NCI-H69 (cell line): ENCODE results near the gene MEIS1.

ENCODE experiments used
- DNase-seq: peaks from one replicate; lab custom pipeline; 2025; lab: John Stamatoyannopoulos, UW

The MEIS1 gene

GRCh38 chr2:66443979-66444861, 9.3 kb downstream of the MEIS1 start:
- no peak for DNase-seq

- DNase-seq, result no peak
These were observed 10.4 kb downstream of the MEIS1 start for GRCh38 chr2:66445076-66445924.

DNA sequence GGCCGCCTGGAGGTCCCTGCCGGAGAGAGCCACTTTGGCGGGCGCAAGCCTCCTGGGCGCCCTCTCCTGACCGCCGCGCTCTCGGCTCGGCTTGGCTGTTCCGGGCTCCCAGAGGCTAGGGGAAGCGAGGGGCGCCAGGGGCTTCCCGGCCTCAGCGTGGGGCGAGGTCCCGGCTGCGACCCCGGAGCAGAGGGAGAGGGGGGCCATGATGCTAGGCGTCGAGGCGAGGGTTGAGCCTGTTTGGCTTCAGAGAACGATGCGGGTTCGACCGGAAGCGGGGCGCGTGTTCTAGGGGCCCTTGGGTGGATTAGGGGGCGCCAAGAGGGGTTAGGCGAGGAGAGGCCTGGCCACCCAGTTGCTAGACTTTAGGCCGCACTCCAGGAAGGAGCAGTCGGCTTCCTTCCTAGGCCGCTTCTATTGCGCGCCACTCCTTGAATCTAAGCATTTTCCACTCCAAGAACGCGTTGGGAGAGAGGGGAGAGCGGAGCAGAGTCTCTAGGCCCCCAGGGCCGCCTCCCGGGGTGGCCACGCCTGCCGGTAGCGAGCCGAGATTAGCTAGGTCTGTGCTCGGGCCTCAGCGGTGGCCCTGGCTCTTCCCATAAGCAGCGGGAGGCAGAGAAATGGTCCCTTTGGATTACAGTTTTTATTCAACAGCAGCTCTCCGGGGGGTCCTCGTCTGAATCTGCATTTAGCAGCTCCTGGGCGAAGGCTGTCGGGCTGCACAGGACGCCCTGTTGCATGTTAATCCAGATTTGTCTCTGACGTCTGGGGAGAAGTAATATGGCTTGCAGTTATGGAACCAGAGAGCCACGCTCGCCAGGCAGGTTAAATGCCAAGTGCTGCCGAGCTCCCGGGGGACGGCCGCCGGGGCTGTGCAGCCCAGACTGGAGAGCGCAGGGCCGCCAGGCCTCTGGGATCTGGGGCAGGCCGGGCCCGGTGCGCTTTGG, 11.3 kb downstream of the MEIS1 start:
- no peak for DNase-seq

DNA sequence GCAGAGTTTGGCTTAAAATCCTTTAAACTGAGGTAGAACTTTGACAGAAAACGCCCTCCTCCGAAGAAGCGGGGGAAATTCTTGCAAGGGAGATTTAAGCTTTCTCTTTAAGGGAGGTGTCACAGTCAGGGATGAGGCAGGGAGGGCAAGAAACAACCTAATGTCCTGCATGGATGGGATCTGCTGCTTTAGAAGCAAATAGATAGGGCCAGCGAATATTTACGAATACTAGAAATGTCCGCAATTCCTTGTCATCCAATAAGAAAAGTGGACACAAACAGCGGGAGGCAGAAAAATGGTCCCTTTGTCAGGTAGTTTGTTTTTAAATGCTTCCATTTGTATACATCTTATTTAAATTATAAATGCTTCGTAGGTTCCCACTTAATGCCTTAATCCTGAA, 12.0 kb downstream of the MEIS1 start:
- DNase-seq, result no peak

DNA sequence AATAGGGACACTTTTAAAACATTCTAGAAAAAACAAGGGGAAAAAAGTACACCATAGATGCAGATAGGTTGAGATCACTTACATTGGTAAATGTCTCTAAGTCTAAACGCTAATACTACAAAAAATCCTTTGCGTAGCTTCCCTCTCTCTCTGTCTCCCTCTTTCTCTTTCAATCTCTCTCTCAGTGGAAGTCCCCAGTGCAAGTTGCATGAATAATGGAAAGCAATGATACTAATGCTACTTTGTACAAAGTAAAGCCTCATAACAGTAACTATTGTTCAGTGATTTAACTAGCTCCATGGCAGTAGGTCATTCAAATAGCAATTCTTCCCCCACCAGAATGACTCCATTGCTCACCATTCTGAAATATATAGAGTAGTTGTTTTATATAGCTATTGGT, 12.8 kb downstream of the MEIS1 start:
- DNase-seq, result no peak

DNA sequence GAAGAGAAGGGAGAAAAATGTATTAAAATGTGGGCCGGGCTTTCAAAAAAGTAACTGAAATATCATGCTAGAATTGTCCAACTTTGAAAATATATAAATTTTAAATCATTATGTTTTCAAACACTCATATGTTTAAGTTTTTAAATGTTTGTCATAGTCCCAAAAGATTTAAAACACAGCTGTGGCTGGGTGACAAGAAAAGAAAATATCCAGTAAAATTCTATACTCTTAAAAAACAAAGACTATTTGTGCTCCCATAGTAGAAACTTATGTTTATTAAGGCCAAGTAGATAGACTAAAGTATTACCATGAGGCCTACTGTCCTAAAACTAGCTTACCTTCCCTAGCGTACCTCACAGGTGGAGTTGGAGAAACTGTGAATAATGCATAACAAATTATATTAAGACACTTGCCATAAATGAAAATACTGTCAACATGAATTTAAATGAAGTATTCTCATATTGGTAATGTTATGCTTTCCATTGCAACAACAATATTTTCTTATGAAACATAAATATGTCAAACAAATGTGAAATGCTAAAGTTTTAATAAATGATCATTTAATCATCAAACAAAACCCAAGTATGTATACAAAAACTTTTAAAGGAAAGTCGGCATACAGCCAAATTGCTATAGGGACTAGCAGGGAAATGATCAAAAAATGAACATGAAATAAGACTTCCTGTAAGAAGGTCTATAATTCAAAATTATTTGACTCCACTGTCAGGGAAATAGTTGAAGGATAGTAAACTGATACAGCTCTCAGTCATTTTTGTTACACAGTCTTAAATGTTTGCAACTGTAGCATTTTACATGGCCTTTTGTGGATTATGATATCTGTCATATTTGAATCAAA, 13.4 kb downstream of the MEIS1 start:
- no peak for DNase-seq

- no peak for DNase-seq
These were observed 17.3 kb downstream of the MEIS1 start for GRCh38 chr2:66452214-66452613.

DNA sequence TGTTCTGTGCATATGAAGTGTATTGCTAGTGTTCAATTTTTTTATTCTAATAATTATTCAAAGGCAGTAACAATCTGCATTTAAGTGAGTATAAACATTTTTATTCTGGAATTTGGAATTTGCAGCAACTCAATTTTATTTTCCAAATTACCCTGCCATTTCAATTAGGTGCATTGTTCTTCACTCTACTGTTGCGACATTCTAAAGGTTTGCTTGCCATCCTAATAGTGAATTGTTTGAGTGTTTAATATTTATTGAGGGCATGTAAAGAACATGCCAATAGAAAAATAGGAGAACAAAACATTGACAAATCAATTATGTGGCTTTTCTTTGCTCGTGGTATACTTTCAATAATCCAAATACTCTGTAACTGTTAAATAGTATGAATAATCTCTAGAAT, 18.0 kb downstream of the MEIS1 start:
- DNase-seq, result no peak

- DNase-seq, result no peak
These were observed 20.6 kb downstream of the MEIS1 start for GRCh38 chr2:66455490-66455889.

DNA sequence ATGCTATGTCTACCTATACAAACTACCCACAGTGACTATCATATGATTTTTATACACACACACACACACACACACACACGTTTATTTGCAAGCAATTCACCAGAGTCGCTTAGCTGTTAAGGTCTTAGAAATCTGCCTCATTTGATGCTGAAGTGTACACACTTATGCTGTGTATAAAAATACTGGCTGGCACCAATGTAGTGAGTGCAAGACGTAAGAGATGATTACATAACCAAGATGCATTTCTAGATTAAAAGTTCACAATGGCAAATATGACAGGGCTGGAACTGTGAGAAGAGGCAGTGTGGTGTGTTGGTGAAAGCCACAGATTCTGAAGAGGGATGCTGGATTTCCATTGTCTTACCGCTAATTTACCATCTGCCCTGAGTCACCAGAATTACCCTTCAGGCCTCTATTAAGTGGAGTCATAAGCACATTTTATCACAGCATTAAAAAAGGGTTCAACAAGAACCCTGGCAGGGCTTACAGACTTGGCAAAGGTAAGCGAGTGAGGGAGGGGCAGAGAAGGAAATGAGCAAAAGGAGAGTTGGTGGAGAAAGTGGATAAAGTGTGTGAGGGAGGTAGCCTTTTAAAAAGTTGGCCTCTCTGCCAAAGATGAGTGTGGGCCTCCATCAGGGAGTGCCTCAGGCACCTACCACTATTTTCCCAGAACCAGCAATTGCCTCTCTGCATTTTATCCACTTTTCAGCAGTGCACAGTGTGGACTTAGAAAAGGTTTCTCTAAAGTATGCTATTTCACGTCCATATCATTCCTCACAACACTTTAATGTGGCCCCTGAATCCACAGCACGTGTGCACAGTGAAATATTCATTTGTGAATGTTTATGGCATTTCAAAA, 21.5 kb downstream of the MEIS1 start:
- peak; percentile 79 for DNase-seq

DNA sequence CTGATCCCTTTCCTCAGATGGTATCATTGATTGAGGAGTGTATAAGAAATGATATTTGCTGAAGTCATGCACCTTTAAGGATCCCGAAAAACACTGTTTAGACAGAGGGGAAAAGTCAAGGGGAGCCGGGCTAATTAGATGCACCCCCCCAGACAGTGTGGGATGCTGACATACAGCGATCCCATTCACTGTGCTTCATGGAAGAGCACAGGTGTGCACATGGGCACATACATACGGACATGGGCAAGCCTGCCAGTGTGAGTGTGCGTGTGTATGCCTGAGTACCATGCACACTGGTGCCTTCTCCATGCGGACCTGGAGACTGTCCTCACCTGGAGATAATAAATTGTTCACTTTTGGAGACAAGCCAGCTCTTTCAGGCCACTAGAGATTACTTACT, 22.6 kb downstream of the MEIS1 start:
- peak; percentile 39 for DNase-seq

DNA sequence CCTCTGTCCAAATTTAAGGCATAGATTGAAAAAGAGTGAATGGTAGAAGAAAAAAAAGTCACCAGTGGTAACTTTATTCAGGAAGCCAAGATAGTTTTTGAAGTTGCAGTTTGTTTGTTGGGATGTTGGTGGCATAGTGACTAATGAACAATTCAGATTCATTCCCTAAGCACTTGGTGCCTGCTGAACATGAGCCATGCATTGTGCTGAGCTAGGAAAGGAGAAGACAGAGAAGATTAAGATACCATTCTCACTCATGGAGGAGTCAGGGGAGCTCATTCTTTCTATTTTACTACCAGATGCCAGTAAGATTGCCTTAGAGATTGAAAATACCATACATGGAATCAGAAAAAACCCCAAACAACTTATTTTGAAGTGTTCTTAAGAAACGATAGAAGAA, 25.1 kb downstream of the MEIS1 start:
- DNase-seq, result no peak

DNA sequence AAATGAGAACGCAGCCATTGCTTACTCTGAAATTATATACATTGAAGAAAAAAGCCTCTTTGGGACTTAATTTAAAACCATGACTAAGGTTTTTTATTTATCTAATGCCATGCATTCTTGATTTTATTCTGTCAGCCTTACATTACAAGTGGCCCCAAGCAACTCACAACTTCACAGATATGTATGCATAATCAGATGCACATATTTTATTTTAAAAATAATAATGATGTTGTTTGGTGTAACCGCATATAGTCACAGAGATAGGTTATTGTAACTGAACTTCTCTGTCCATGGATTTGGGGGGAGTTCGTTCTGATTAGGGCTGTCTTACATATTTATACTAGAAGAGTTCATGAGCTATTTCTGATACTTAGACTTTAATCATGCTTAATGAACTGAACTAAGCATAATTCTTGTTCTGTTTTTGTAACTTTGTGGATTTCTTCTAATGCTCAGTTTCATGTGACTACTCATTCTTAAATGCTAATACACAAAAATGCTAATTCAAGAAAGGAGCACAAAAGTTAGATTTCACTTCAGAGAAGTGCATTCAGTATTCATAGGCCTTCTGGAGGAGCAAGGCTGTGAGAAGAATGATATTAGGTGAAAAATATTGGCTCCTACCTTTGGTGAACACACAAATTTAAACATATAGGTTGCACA, 26.2 kb downstream of the MEIS1 start:
- no peak for DNase-seq

GRCh38 chr2:66461664-66462500, 27.0 kb downstream of the MEIS1 start:
- DNase-seq, result no peak

DNA sequence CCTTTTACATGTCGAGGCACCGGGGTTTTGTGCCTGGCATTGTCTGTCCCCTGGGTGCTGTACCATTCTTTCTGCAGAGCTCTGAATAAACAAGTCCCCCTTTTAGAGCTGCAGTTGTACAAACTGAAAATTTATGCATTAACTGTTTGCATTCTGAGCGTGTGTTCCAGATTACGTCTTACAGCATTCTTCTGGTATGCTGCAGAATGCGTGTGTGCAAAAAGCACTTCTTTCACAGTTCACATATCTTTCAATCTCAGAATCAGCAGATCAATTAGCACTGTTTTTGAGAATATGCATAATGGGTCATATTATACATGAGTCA, 27.5 kb downstream of the MEIS1 start:
- DNase-seq, result peak; percentile 4

DNA sequence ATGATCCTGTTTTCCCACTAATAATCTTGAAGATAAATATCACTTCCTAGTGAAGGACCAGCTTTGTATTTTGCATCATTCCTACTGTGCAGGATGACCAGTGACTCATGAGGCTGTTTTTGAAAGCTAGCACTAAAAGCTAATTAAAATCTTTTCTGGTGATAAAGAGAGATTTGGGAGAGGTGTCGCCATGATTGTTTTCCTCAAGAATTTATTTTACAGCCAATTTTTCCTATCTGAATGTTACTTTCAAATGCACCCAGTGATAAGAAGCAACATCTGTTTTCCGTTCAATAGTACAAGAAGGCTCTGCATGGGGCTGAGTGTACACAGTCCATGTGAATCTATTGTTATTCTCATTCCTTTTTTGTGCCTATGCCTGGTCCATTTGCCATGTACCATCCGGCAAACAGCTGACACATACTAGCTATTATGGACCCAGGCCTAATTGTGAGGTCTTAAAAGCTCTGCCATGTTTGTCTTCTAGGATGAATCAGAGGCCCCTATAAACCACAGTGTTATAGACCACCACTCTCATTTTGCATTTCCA, 28.4 kb downstream of the MEIS1 start:
- DNase-seq, result peak; percentile 73

GRCh38 chr2:66464930-66465637, 30.2 kb downstream of the MEIS1 start:
- DNase-seq, result no peak

DNA sequence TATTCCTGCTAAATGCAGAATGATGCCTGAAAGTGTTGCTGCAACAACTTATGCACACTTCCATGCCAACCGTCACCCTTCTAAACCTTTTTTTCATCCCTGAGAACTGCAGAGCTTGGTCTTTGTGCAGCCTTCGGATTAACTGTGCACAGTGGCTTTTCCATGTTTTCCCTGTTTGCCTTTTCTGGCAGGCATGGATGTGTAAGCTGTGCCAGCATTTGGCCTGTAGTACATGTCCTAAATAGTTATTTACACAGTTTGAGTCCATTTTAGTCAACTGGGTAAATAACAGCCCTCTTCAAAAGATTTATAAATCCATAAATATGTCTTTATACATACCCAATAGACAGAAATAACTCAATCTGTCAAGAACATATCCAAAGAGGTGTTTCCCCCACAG, 31.5 kb downstream of the MEIS1 start:
- peak; percentile 58 for DNase-seq
